K562 (cell line): ENCODE data around the gene MED15. TPM values are rescaled to one million over a fixed set of nuclear protein-coding genes. Genes with fewer than 3 reads are reported as not detected.
A peak's percentile ranks its signal among the peaks of the same experiment; 100 is the strongest.

Experiments
- ATAC-seq: fragments of 200-7000 bp; cut with Tn5 transposase; 3 replicates; pipeline ENCODE4 v1.9.1; 2020; ENCODE audit warnings: moderate library complexity
- BruUV-seq: library from RNA; stranded (reverse); fragments of 400-500 nt; replicated peaks from 2 replicates; lab custom pipeline; 2021; lab: Mats Ljungman, UMichigan
- CTCF ChIA-PET: fragments of 300-600 bp; formaldehyde crosslinking; extraction: SDS; loops from one replicate; lab custom pipeline; 2021; ENCODE audit warnings: low intra/inter-chr PET ratio; lab: Yijun Ruan, JAX
- POLR2A ChIA-PET: fragments of 300-600, 350-650 bp; sonication (Branson Sonifier 250); formaldehyde crosslinking; extraction: SDS; loops from one replicate; lab custom pipeline; 2021; ENCODE audit warnings: antibody characterized with exemption, inconsistent platforms; lab: Yijun Ruan, JAX
- DNase-seq, 4 experiments: peaks; one replicate each; pipeline versions ENCODE4 v3.0.0 to v3.0.0-alpha.2; 2011 to 2018; ENCODE audit warnings: low spot score in 3 of 4, mixed read lengths in 3 of 4; ENCODE audit errors: extremely low read depth in 1 of 4
- FAIRE-seq: peaks from 2 replicates; lab custom pipeline; 2011; peaks lifted over from hg19 to GRCh38; lab: Jason Lieb, UNC
- H2AFZ ChIP-seq: 2 replicates; pipeline ENCODE4 v1.6.0; 2011; ENCODE audit warnings: low read depth, low read length, control low read depth, inconsistent platforms
- H3K27ac ChIP-seq: fragments of 200-600 bp; 3 replicates; pipeline ENCODE4 v1.8.0; 2011; ENCODE audit warnings: low read depth, mild to moderate bottlenecking, control low read depth, inconsistent platforms, low read length, moderate library complexity, mixed read lengths; ENCODE audit errors: extremely low read depth
- H3K27me3 ChIP-seq, 2 experiments: fragments of 300-600 bp in 1 of 2; 2 replicates in 1 of 2; 3 replicates in 1 of 2; pipeline versions ENCODE4 v1.6.0 to v1.8.0; 2011; ENCODE audit warnings: inconsistent platforms in 2 of 2, low read length in 2 of 2, mild to moderate bottlenecking in 1 of 2, mixed read lengths in 1 of 2, moderate library complexity in 1 of 2; ENCODE audit not compliant: control insufficient read depth in 2 of 2, insufficient read depth in 2 of 2
- H3K36me3 ChIP-seq: fragments of 300-600 bp; 3 replicates; pipeline ENCODE4 v1.8.0; 2011; ENCODE audit warnings: mild to moderate bottlenecking, low read length, inconsistent platforms; ENCODE audit not compliant: control insufficient read depth, insufficient read depth
- H3K4me1 ChIP-seq, 2 experiments: fragments of 200-600 bp in 1 of 2; replicated peaks in 1 of 2; 2 replicates in 1 of 2; 3 replicates in 1 of 2; pipeline versions ENCODE4 v1.5.1 to v1.8.0; 2011; ENCODE audit warnings: inconsistent platforms in 2 of 2, low read length in 2 of 2, mild to moderate bottlenecking in 1 of 2, mixed read lengths in 1 of 2, moderate library complexity in 1 of 2; ENCODE audit not compliant: control insufficient read depth in 2 of 2, insufficient read depth in 2 of 2
- H3K4me2 ChIP-seq: 2 replicates; pipeline ENCODE4 v1.6.1; 2011; ENCODE audit warnings: low read length, control low read depth, inconsistent platforms, mixed read lengths; ENCODE audit not compliant: insufficient read depth
- H3K4me3 ChIP-seq: fragments of 200-600 bp; sonication (generic), shearing (Covaris generic); 2 replicates; pipeline ENCODE4 v1.5.1; 2016; ENCODE audit warnings: control low read depth, inconsistent platforms
- H3K79me2 ChIP-seq: fragments of 200-600 bp; 3 replicates; pipeline ENCODE4 v1.8.0; 2011; ENCODE audit warnings: low read length, inconsistent platforms; ENCODE audit not compliant: control insufficient read depth, insufficient read depth
- H3K9ac ChIP-seq, 2 experiments: 2 replicates each; pipeline versions ENCODE4 v1.6.0 to v1.6.1; 2011; ENCODE audit warnings: low read depth in 2 of 2, low read length in 2 of 2, control low read depth in 1 of 2, inconsistent platforms in 1 of 2, mild to moderate bottlenecking in 1 of 2, mixed read lengths in 1 of 2; ENCODE audit not compliant: insufficient read depth in 1 of 2
- H3K9me1 ChIP-seq: one replicate; pipeline ENCODE4 v1.6.0; 2011; ENCODE audit warnings: inconsistent platforms, mild to moderate bottlenecking, low read length, moderate library complexity; ENCODE audit not compliant: control insufficient read depth, insufficient read depth
- H3K9me3 ChIP-seq: replicated peaks from 2 replicates; pipeline ENCODE4 v1.5.1; 2011; ENCODE audit warnings: low read depth, low read length, inconsistent platforms; ENCODE audit not compliant: control insufficient read depth, insufficient read depth
- H4K20me1 ChIP-seq: replicated peaks from 2 replicates; pipeline ENCODE4 v1.6.1; 2011; ENCODE audit warnings: low read length, inconsistent platforms, mixed read lengths; ENCODE audit not compliant: control insufficient read depth, insufficient read depth
- FOS ChIP-seq: IDR thresholded peaks from 3 replicates; pipeline ENCODE4 v1.6.1; 2011; ENCODE audit not compliant: insufficient read length; ENCODE audit errors: extremely low read depth
- TGIF2 ChIP-seq: sonication (generic); formaldehyde crosslinking; IDR thresholded peaks from 2 replicates; pipeline ENCODE4 v1.8.1; 2022; ENCODE audit warnings: mild to moderate bottlenecking, missing genetic modification reagents, moderate library complexity
- WGBS: fragments of 100-300 bp; shearing (Covaris generic); methylation state at CpG from one replicate; pipeline ENCODE4 v1.1.6; 2016; ENCODE audit warnings: low coverage, mixed read lengths; ENCODE audit not compliant: insufficient coverage; ENCODE audit errors: missing lambda C conversion rate; 5-methylcytosine and 5-hydroxymethylcytosine counted together
- in situ Hi-C: fragments of 300-500 bp; cut with MboI; formaldehyde crosslinking; loops from 4 replicates; pipeline ENCODE4 v1.15.0; 2018; ENCODE audit warnings: inconsistent platforms, mixed read lengths
- intact Hi-C: fragments of 100-400 bp; cut with micrococcal nuclease; formaldehyde crosslinking; loops from 2 replicates; pipeline ENCODE4 v1.14.2; 2022
- polyA plus RNA-seq, 8 experiments: library from polyadenylated mRNA; depleted of rRNA in 4 of 8; stranded (reverse) in 5 of 8; unstranded in 3 of 8; fragments of >200 nt; fragmentation: Nextera tagmentation in 2 of 8; fragmentation: Illumina TruSeq in 1 of 8; extraction: Ambion mirVana in 2 of 8; extraction: Trizol in 1 of 8; gene quantifications; 2 replicates each; pipeline versions ENCODE4 v1.2.1 to v1.2.3, GENCODE V29; 2011 to 2014; ENCODE audit warnings: inconsistent platforms in 1 of 8, missing spikeins in 1 of 8
- total RNA-seq, 7 experiments: library from RNA; depleted of rRNA in 6 of 7; stranded (reverse); fragments of >200 nt in 6 of 7; fragmentation: Illumina TruSeq in 2 of 7; extraction: Trizol in 2 of 7; gene quantifications; 2 replicates each; pipeline versions ENCODE4 v1.2.1 to v1.2.3, GENCODE V29; 2011 to 2021; ENCODE audit warnings: low replicate concordance in 1 of 7
- TF ChIP-seq, protein P1 (sequence below): sonication (generic); formaldehyde crosslinking; IDR thresholded peaks from 2 replicates; pipeline ENCODE4 v1.8.1; 2023; ENCODE audit warnings: mild to moderate bottlenecking, missing genetic modification reagents, moderate library complexity
- TF ChIP-seq, protein P2 (sequence below): fragments of 250-450 bp; sonication (Bioruptor Pico); IDR thresholded peaks from 2 replicates; pipeline ENCODE4 v1.5.1; 2021; ENCODE audit warnings: mild to moderate bottlenecking

Gene MED15
- total and polyA plus RNA-seq, 9 of the 15 experiments (the other 6 are each of a cell fraction or from before 2014, with no cell fraction given): 4.0 to 271 (median 60.1) TPM

DNA sequence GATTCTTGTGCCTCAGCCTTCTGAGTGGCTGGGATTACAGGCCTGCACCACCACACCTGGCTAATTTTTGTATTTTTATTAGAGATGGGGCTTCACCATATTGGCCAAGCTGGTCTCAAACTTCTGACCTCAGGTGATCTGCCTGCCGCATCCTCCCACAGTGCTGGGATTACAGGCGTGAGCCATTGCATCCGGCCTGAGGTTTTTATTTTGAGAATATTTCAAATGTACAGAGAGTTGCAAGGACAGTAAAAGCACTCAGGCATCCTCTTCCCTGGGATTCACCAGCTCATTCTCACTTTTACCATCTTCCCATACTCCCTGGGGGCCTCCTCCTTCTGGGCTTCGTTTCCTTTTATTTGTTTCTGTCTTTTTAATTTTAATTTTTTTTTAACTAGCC, 12.1 kb downstream of the MED15 start:
- Histone ChIP-seq H3K27ac (no peak overlapping the region), H3K9ac (no peak overlapping the region), H3K36me3 (peaks cover 78% of the 10 kb centered on the region), H3K9me3 (no peaks in the 10 kb centered on the region), H3K27me3 (no peaks in the 10 kb centered on the region), H3K4me1 (peaks cover 28 to 30% of the 10 kb centered on the region in 2 experiments), H3K4me2 (no peak overlapping the region), H3K9me1 (peaks cover 30% of the 10 kb centered on the region), H3K4me3 (no peak overlapping the region), H4K20me1 (peaks cover 66% of the 10 kb centered on the region), H2AFZ (no peak overlapping the region), H3K79me2 (peaks cover 88% of the 10 kb centered on the region)
- ATAC-seq (no peak), DNase-seq (no peak), FAIRE-seq (no peak)
- ChIA-PET POLR2A (interaction anchor here (0.6 to 68.9 kb wide), 4 partner anchors 0 to 1416 kb away, joined by 3 to 1693 read pairs (median 848); partner anchors contain the start of gene MED15), CTCF (interaction anchor here (0.9 kb wide), 1 partner anchor 45 kb away, joined by 3 read pairs; no protein-coding TSS in a partner anchor)
- in situ Hi-C loops: no loop called here
- no TSS peak for BruUV-seq
- TF ChIP-seq, protein P1, sequence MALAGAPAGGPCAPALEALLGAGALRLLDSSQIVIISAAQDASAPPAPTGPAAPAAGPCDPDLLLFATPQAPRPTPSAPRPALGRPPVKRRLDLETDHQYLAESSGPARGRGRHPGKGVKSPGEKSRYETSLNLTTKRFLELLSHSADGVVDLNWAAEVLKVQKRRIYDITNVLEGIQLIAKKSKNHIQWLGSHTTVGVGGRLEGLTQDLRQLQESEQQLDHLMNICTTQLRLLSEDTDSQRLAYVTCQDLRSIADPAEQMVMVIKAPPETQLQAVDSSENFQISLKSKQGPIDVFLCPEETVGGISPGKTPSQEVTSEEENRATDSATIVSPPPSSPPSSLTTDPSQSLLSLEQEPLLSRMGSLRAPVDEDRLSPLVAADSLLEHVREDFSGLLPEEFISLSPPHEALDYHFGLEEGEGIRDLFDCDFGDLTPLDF (CRISPR knock-in tag): 0 out of 2 replicates have a peak, but pooled peaks have one; percentile 19
- TF ChIP-seq, protein P2, sequence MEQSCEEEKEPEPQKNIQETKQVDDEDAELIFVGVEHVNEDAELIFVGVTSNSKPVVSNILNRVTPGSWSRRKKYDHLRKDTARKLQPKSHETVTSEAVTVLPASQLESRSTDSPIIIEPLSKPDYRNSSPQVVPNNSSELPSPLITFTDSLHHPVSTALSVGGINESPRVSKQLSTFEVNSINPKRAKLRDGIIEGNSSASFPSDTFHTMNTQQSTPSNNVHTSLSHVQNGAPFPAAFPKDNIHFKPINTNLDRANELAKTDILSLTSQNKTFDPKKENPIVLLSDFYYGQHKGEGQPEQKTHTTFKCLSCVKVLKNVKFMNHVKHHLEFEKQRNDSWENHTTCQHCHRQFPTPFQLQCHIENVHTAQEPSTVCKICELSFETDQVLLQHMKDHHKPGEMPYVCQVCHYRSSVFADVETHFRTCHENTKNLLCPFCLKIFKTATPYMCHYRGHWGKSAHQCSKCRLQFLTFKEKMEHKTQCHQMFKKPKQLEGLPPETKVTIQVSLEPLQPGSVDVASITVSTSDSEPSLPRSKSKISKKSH (CRISPR knock-in tag): no peak
- TF ChIP-seq FOS (no peak), TGIF2 (CRISPR knock-in tag) (0 out of 2 replicates have a peak, but pooled peaks have one; percentile 51)
- WGBS: 82% methylated on average over 4 of the region's 4 CpGs
- intact Hi-C loops: no loop called here
